GM08714 (cell line): ENCODE results near the gene PLCB1.

Experiments
- H3K4me3 ChIP-seq: fragments of 200-500 bp; sonication (Bioruptor generic); 2 replicates; pipeline ENCODE4 v1.5.1; 2014; ENCODE audit warnings: mild to moderate bottlenecking, low read length, inconsistent platforms
- ZNF274 ChIP-seq: IDR thresholded peaks from 2 replicates; pipeline ENCODE4 v1.6.1; 2012; ENCODE audit warnings: mild to moderate bottlenecking, low read depth, low read length

The PLCB1 gene

GRCh38 chr20:8121666-8122065 is 10.4 kb upstream of the PLCB1 start:
- H3K4me3 ChIP-seq, result no peak overlapping the region
- no peak for TF ChIP-seq ZNF274

- TF ChIP-seq ZNF274, result no peak
- no peak overlapping the region for H3K4me3 ChIP-seq
Measured at GRCh38 chr20:8124639-8125038, 7.4 kb upstream of the PLCB1 start.

GRCh38 chr20:8126181-8126580 is 5.9 kb upstream of the PLCB1 start:
- TF ChIP-seq ZNF274, result no peak
- H3K4me3 ChIP-seq, result no peak overlapping the region

GRCh38 chr20:8126841-8127378 is 5.2 kb upstream of the PLCB1 start:
- TF ChIP-seq ZNF274, result no peak
- H3K4me3 ChIP-seq, result no peak overlapping the region

- H3K4me3 ChIP-seq, result no peak overlapping the region
- no peak for TF ChIP-seq ZNF274
Measured at GRCh38 chr20:8127553-8128255, 4.4 kb upstream of the PLCB1 start.

GRCh38 chr20:8128291-8129060 is 3.6 kb upstream of the PLCB1 start:
- no peak overlapping the region for H3K4me3 ChIP-seq
- TF ChIP-seq ZNF274, result no peak

GRCh38 chr20:8129211-8129976 is 2.7 kb upstream of the PLCB1 start:
- TF ChIP-seq ZNF274, result no peak
- no peak overlapping the region for H3K4me3 ChIP-seq

GRCh38 chr20:8130840-8131526 is 1.1 kb upstream of the PLCB1 start:
- no peak overlapping the region for H3K4me3 ChIP-seq
- no peak for TF ChIP-seq ZNF274

GRCh38 chr20:8132484-8133309 is 631 bp downstream of the PLCB1 start:
- peak overlapping the region; percentile 65; the same call in 1 of the 2 replicates for H3K4me3 ChIP-seq
- TF ChIP-seq ZNF274, result no peak

GRCh38 chr20:8133310-8133768 is 1.3 kb downstream of the PLCB1 start:
- no peak for TF ChIP-seq ZNF274
- no peak overlapping the region for H3K4me3 ChIP-seq

GRCh38 chr20:8133851-8134451 is 1.9 kb downstream of the PLCB1 start:
- no peak overlapping the region for H3K4me3 ChIP-seq

GRCh38 chr20:8139899-8140298 is 7.8 kb downstream of the PLCB1 start:
- no peak overlapping the region for H3K4me3 ChIP-seq
- no peak for TF ChIP-seq ZNF274

More at GRCh38 chr20:8133851-8134451, 1.9 kb downstream of the PLCB1 start:
- no peak for TF ChIP-seq ZNF274
